ENCODE measurements around the gene AK9.

- TF ChIP-seq, protein P1, sequence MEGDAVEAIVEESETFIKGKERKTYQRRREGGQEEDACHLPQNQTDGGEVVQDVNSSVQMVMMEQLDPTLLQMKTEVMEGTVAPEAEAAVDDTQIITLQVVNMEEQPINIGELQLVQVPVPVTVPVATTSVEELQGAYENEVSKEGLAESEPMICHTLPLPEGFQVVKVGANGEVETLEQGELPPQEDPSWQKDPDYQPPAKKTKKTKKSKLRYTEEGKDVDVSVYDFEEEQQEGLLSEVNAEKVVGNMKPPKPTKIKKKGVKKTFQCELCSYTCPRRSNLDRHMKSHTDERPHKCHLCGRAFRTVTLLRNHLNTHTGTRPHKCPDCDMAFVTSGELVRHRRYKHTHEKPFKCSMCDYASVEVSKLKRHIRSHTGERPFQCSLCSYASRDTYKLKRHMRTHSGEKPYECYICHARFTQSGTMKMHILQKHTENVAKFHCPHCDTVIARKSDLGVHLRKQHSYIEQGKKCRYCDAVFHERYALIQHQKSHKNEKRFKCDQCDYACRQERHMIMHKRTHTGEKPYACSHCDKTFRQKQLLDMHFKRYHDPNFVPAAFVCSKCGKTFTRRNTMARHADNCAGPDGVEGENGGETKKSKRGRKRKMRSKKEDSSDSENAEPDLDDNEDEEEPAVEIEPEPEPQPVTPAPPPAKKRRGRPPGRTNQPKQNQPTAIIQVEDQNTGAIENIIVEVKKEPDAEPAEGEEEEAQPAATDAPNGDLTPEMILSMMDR (IDR thresholded peaks at IDR 0.05) = no peak
- no peak for TF ChIP-seq POLR2AphosphoS5 (IDR thresholded peaks at IDR 0.05)
Observed at GRCh38 chr6:109486068-109486467, 204.9 kb downstream of the AK9 start.
